GM21526 (cell line): ENCODE measurements around the gene HAGH.

Experiments
- ATAC-seq: cut with Tn5 transposase; IDR thresholded peaks from one replicate; pipeline ENCODE4 v1.9.1; 2021; ENCODE audit warnings: moderate library complexity; ENCODE audit not compliant: unreplicated experiment, low FRiP score

HAGH gene

GRCh38 chr16:1765826-1766225 is 60.8 kb downstream of the HAGH start:
- ATAC-seq = no peak

- no peak for ATAC-seq
Observed at GRCh38 chr16:1764971-1765370, 61.7 kb downstream of the HAGH start.

GRCh38 chr16:1763521-1764511 is 62.8 kb downstream of the HAGH start:
- no peak for ATAC-seq

GRCh38 chr16:1762879-1763520 is 63.6 kb downstream of the HAGH start:
- ATAC-seq = no peak

DNA sequence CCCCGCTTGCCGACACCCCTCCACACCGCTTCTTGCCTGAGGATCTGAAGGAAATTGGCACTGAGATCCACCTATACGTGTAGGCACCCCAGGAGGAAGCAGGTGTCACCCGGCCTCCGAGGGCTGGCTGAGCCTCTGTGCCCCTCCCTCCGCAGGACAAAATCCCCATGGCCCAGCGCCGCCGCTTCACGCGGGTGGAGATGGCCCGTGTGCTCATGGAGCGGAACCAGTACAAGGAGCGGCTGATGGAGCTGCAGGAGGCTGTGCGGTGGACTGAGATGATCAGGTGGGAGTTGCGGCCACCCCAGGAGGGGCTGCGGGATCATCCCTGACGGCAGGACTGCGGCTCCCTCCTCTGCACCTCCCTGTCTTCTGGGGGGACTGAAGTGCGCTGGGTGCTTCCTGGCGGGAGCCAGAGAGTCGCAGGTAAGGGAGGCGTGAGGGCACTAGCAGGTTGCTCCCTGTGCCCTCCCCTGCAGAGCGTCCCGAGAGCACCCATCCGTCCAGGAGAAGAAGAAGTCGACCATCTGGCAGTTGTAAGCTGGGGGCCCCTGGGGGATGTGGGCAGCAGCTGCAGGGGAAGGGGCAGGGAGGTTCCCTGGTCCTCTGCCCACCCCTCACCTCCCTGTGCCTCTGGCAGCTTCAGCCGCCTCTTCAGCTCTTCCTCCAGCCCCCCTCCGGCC is 64.3 kb downstream of the HAGH start:
- ATAC-seq = no peak

DNA sequence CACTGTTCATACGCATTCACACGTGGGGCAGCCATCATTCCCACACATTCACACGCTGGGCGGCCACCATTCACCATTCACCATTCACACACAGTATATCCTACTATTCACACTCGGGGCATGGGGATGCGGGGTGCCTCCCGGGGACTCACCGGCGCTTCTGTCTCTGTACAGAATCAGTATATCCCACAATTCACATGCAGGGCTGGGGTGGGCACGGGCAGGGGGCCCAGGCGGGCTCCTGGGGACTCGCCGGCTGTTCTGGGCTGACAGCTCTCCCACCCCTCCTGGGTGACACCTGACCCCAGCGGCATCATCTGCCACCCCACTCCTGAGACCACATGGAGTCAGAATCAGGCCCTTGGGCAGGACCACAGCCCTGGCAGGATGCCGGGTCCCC is 64.9 kb downstream of the HAGH start:
- no peak for ATAC-seq

- no peak for ATAC-seq
Observed at GRCh38 chr16:1760911-1761310, 65.7 kb downstream of the HAGH start.

DNA sequence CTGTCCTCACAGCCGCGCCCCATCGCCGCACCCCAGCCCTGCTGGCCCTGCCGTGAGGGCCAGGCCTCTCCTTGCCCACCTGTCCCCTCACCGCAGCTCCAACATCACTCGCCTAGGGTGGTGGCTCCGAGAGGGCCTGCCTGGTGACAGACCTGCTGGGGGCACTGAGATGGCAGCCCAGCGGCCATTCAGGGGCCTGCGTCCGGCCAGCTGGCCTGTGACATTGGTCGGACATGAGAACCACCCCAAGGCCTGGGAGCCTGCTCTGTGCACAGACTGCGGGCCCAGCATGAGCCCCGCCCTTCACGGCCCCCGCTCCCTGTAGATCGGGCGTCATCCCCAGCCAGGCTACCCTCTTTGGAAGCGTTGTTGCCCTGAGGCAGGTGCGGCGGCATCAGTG is 67.1 kb downstream of the HAGH start:
- ATAC-seq = no peak

DNA sequence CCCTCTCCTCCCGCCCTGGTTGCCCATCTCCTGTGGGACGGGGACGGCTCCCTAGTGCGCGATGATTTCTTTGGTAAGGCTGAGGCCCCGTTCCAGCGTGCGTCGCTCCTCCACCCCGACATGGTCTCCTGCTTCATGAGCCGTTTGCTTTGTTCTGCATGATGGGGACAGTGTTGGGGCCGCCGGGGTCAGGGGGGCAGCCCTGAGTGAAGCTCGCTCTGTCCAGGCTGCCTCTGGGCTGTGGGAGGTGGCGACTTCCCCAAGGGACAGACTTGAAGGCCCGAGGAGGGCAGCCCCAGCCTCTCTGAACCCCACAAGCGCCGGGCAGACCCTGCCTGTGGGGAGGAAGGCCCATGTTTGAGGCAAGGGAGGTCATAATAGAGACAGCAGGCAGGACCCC is 67.7 kb downstream of the HAGH start:
- no peak for ATAC-seq

DNA sequence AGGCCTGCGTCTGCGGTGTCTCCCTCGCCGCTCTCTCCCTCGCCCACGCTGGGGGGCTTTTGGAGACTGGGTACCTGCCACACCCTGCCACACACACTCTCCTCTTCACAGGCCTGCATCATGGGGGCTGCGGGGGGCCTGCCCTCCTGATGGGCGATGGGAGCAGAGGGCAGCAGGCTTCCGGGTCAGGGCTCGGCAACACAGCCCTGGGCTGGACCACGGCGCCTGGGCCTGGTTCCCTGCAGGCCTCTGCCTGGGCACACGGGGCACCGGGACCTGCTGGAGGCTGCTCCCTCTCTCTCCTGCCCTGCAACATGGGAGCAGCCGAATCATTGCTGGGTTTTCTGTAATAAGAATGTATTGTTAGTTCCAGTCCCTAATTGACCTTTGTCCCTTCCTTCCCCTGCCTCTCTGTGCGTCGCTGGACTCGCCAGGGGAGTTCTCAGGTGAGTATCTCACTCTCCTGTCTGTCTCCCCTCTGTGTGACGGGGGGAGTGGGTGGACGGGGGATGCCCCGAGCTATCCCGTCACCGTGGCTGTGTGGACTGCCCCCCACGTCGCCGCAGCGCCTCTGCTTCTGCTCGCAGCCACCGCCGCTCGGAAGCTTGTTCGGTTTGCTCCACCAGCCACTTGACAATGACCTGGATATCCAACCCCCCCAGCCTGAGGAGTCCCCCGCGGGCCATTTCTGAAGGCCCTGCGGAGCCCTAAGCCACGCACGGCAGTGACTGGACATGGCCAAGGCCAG is 68.7 kb downstream of the HAGH start:
- no peak for ATAC-seq
